Measurements from ENCODE around the gene ADAM30.

The ADAM30 gene

GRCh38 chr1:119909890-119910596, 13.7 kb upstream of the ADAM30 start:
- in situ Hi-C loops (cut with HindIII; ENCODE audit: low sequenced_read_pairs), result no loop called here

DNA sequence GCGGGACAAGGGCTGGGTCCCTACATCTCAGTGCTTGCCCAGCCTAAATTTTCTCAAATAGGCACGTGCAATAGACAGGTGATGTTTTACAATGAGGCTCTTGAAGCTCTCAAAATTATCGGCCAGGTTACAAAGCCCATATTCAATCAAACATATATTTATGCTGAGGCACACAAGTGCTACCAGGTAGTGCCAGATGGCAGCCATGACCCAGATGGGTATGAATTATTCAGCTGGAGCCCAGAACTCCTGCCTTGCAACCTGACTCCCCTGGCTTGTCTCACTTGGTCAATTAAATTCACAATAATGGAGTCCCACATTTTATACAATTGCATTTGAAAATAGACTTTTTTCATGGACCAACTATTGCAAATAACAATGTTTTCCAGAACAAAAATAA, 12.3 kb upstream of the ADAM30 start:
- in situ Hi-C loops (cut with HindIII; ENCODE audit: low sequenced_read_pairs), result no loop called here

- in situ Hi-C loops (cut with HindIII; ENCODE audit: low sequenced_read_pairs), result no loop called here
Measured at GRCh38 chr1:119906927-119907652, 10.8 kb upstream of the ADAM30 start.

GRCh38 chr1:119903443-119903835, 7.1 kb upstream of the ADAM30 start:
- in situ Hi-C loops (cut with HindIII; ENCODE audit: low sequenced_read_pairs), result no loop called here

DNA sequence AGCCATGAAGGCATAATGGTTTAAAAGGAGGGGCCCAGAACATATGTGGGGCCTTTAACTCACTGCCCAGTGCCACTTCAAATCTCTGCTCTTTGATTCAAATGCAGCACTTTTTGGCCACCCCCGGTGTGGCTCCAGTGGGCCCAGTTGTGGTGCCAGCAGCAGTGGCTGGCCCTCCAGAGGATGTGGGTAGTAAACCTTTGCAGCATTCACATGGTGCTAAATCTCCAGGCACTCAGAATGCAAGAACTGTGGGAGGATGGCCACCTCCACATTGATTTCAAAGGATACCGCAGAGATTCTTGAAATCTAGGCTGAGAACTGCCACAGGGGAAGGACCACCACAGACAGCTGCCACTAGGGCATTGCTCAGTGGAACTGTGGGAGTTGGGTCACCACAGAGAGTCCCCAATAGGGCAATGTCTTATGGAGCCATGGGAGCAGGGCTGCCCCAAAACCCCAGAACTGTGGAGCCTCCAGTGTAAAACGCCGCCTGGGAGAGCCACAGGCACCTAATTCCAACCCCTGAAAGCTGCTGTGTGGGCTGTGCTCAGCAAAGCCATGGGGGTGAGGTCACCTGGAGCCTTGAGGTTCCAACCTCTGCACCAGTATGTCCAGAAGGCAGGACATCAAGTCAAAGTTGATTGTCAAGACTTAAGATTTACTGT, 6.6 kb upstream of the ADAM30 start:
- in situ Hi-C loops (cut with HindIII; ENCODE audit: low sequenced_read_pairs), result no loop called here

DNA sequence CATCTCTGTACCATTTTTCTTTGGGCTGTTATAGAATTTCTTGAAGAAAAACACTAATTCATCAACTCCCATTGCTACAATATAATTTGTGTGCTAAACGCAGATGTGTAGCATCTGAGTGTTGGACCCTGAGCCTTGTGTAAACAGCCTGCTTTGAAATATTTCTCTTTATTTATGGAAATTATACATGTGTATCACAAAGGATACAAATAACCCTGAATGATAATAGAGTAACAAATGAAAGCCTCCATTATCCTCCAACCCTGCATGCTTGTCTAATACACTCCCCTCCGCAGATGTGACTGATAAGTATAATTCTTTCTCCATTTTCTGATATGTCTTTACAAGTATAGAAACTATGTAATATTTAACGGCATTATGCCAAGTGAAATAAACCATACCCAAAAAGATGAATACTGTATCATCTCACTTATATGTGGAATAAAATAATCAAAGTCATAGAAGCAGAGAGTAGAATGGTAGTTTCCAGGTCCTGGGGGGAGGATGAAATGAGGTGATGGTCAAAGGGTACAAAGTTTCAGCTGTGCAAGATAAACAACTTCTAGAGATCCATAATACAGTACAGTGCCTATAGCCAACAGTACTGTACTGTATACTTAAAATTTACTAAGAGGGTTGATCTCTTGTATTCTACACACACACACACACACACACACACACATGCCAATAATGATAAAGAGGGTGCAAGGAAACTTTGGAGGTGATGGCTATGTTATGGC, 2.8 kb upstream of the ADAM30 start:
- in situ Hi-C loops (cut with HindIII; ENCODE audit: low sequenced_read_pairs), result no loop called here

DNA sequence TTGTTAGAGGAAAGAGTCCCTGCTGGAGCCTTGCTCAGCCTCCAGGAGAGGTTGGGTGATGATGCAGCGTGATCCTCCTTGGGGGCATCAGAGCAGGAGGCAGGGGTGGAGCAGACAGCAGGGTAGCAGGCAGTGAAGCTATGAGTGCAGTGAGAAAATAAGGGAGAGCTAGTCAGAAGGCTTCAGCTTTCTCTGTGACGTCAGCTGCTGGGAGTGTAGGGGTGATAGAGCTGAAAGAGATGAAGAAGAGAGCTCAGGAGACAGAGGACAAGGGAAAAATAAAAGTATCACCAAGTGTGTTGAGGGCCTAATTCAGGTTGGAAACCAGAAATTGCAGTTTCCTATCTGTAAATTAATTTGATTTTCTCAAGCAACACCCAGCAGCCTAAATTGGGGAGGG, 2.2 kb upstream of the ADAM30 start:
- in situ Hi-C loops (cut with HindIII; ENCODE audit: low sequenced_read_pairs), result no loop called here

DNA sequence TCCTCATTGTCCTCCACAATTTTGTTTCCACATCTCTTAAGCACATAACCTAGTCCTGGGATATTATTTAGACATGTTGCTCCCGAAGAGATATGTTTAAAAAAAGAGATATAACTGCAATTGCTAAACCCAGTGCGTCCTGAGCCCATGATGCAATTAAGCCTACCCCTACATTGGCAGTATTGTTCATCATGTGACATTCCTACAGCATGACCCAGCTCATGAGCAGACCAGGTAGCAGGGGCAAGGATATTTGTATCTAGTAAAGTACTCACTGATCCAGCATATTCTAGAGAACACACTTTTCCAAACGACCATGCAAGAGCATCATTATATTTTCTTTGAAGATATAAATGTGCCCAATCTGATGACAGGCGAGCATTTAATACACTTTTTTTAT, 1.2 kb downstream of the ADAM30 start:
- in situ Hi-C loops (cut with HindIII; ENCODE audit: low sequenced_read_pairs), result no loop called here

GRCh38 chr1:119893827-119894700, 2.3 kb downstream of the ADAM30 start:
- in situ Hi-C loops (cut with HindIII; ENCODE audit: low sequenced_read_pairs), result no loop called here

DNA sequence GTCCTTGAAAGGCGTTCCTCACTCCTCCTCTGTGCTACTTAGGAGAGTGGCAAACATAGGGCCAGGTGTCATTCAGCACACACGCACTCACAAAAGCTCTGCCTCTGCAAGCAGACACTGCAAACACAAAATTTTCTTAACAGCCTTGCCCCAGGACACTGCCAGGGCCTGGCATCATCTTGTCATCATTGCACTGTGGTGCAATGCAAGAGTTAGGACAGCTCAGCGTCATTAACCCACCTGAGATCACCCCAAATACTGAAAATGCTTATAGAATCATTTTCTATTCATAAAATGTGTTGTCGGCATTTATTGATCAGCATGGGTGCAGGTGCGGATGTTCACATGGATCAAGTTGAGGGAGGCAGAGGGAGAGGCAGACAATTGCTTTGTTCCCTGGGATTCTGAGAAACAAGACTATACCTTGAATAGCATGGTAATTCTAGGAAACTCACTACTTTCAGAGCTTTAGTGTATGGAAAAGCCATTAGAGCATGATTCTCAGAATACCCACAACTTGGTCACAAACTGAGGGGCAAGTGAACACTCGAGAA, 3.0 kb downstream of the ADAM30 start:
- in situ Hi-C loops (cut with HindIII; ENCODE audit: low sequenced_read_pairs), result no loop called here

DNA sequence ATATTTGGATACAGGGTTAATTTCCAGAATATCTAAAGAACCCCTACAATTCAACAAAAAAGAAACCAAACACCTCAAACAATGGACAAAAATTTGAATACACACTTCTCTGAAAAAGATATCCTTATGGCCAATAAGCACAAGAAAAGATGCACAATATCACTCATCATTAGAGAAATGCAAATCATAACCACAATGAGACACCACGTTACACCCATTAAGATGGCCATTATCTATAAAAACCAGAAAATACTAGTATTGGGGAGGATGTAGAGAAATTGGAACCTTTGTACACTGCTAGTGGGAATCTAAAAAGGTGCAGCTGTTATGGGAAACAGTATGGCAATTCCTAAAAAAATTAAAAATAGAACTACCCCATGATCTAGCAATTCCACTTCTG, 4.9 kb downstream of the ADAM30 start:
- in situ Hi-C loops (cut with HindIII; ENCODE audit: low sequenced_read_pairs), result no loop called here

GRCh38 chr1:119888476-119888875, 7.8 kb downstream of the ADAM30 start:
- in situ Hi-C loops (cut with HindIII; ENCODE audit: low sequenced_read_pairs), result no loop called here

GRCh38 chr1:119887427-119887826, 8.9 kb downstream of the ADAM30 start:
- in situ Hi-C loops (cut with HindIII; ENCODE audit: low sequenced_read_pairs), result no loop called here

DNA sequence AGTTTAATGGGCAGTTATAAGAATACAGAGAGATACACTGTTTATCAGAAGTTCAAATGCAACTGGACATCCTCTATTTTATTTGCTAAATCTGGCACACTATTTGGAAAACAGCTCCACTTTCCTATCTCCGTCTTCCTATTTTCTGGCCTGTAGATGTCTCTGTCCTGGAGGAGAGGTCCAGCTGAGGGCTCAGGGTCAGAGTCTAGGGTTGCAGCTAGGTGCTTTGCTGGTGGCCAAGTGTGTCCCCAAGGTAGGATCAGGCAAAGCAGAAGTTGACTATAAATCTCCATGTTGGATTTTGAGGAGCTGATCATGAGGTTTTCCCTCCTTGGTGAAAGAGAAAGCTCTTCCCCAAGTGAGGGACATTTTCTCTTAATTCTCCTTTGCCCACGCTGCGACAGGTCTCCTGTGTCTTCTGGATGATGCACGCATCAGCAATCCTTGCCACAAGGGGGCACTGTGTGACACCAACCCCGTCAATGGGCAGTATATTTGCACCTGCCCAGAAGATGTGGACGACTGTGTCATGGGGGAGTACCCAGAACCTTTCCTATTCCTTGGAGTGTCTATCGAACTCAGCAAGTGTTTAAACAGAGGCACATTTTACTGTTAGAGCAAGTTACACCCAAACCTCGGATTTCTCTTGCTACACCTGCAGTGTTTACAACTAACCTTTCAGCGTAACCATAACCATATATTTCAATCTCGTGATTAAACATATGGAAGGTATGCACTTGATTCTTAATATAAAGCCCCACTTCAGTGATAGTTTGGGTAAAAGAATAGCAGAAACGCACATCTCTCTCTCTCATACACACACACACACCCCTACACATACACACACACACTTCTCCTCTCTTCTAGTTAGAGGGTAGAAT, 10.2 kb downstream of the ADAM30 start:
- in situ Hi-C loops (cut with HindIII; ENCODE audit: low sequenced_read_pairs), result no loop called here

DNA sequence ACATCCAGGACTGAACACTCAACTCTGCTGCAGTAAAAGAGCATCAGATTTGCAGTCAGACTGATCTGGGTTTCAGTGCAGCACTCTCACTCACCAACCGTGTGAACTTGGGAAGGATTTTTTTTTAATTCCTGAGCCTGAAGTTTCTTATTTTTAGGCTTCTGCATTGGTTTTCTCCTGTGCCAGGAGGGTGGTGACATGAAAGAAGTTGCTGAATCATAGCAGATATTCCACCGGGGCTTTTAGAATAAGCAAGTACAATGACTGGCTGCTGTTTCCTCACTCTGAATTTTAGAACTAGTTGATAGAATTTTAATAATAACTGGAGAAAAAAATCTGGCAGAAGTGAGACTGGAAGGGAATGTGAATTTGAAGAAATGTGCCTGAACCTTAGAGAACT, 11.6 kb downstream of the ADAM30 start:
- in situ Hi-C loops (cut with HindIII; ENCODE audit: low sequenced_read_pairs), result no loop called here

DNA sequence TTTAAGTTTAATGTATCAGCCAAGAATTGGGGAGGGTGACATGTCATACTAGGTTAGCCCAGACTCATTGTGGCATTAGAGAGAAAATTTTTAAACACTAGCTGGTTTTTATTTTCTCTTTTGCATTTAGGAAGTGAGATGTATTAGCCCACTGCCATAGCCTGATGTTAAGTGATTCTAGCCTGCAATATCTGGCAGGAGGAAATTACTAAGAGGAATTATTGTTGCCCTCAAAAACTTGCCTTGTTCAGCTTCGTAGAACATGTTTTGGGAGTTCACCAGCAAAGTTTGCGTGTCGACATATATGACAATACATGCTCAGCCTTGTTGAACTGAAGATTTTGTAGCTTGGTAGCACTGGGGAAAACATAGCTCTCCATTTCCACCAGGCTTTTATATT, 12.5 kb downstream of the ADAM30 start:
- in situ Hi-C loops (cut with HindIII; ENCODE audit: low sequenced_read_pairs), result no loop called here

GRCh38 chr1:119882132-119883049, 13.9 kb downstream of the ADAM30 start:
- in situ Hi-C loops (cut with HindIII; ENCODE audit: low sequenced_read_pairs), result no loop called here

Data from DLD1 (cell line).